HCT116 (cell line): ENCODE results near the gene SLC41A3. TPM values are rescaled to one million over a fixed set of nuclear protein-coding genes. Genes with fewer than 3 reads are reported as not detected.
A peak's percentile ranks its signal among the peaks of the same experiment; 100 is the strongest.

Experiments used
- ATAC-seq: fragments of 200-7000 bp; cut with Tn5 transposase; 2 replicates; pipeline ENCODE4 v1.9.1; 2020; ENCODE audit warnings: mild to moderate bottlenecking, moderate library complexity
- BruUV-seq: library from RNA; stranded (reverse); fragments of 400-500 nt; replicated peaks from 2 replicates; lab custom pipeline; 2021; lab: Mats Ljungman, UMichigan
- CTCF ChIA-PET: fragments of 300-600 bp; sonication (Branson Sonifier 250); formaldehyde crosslinking; loops from one replicate; lab custom pipeline; 2021; ENCODE audit warnings: antibody characterized with exemption; lab: Charles Lee
- POLR2A ChIA-PET: fragments of 300-600, 350-600 bp; sonication (Branson Sonifier 250); formaldehyde crosslinking; loops from one replicate; lab custom pipeline; 2021; ENCODE audit warnings: antibody characterized with exemption; lab: Charles Lee
- RAD21 ChIA-PET, 2 experiments: fragments of 300-600 bp; sonication (Branson Sonifier 250); formaldehyde crosslinking; loops; one replicate each; lab custom pipeline; 2023; ENCODE audit warnings: low total read pairs in 2 of 2; ENCODE audit not compliant: uncharacterized antibody in 2 of 2, unreplicated experiment in 2 of 2, low non-redundant PET in 1 of 2; lab: Charles Lee
- DNase-seq: peaks from one replicate; pipeline ENCODE4 v3.0.0-alpha.2; 2010; ENCODE audit warnings: low read depth, low spot score
- H2AFZ ChIP-seq: fragments of 200-600 bp; shearing (Covaris generic), sonication (generic); 2 replicates; pipeline ENCODE4 v1.6.1; 2017; ENCODE audit warnings: low read depth, mixed run types, mixed read lengths, antibody characterized with exemption, low read length; ENCODE audit not compliant: poor library complexity, severe bottlenecking
- H3K27ac ChIP-seq: 2 replicates; pipeline ENCODE4 v1.5.1; 2012; ENCODE audit warnings: low read depth, low read length
- H3K27me3 ChIP-seq: fragments of 200-600 bp; sonication (generic); 2 replicates; pipeline ENCODE4 v1.6.1; 2016; ENCODE audit warnings: mixed run types, low read length, mixed read lengths; ENCODE audit not compliant: insufficient read depth
- H3K36me3 ChIP-seq, 2 experiments: fragments of 200-500 bp in 1 of 2; fragments of 200-600 bp in 1 of 2; sonication (Bioruptor generic) in 1 of 2; sonication (generic) in 1 of 2; 2 replicates each; pipeline versions ENCODE4 v1.5.1 to v1.6.1; 2014 to 2016; ENCODE audit warnings: low read length in 2 of 2, inconsistent platforms in 1 of 2, mixed read lengths in 1 of 2, mixed run types in 1 of 2; ENCODE audit not compliant: insufficient read depth in 2 of 2, control insufficient read depth in 1 of 2
- H3K4me1 ChIP-seq, 2 experiments: fragments of 200-600 bp in 1 of 2; sonication (generic) in 1 of 2; 2 replicates each; pipeline versions ENCODE4 v1.5.1 to v1.6.1; 2012 to 2017; ENCODE audit warnings: low read length in 2 of 2, inconsistent platforms in 1 of 2, mild to moderate bottlenecking in 1 of 2, mixed read lengths in 1 of 2, mixed run types in 1 of 2, moderate library complexity in 1 of 2; ENCODE audit not compliant: insufficient read depth in 2 of 2, control insufficient read depth in 1 of 2
- H3K4me2 ChIP-seq: fragments of 200-600 bp; sonication (generic); 2 replicates; pipeline ENCODE4 v1.6.1; 2017; ENCODE audit warnings: mixed run types, low read length, mixed read lengths
- H3K4me3 ChIP-seq, 2 experiments: fragments of 200-600 bp in 1 of 2; sonication (generic) in 1 of 2; replicated peaks in 1 of 2; 2 replicates each; pipeline ENCODE4 v1.5.1; 2011 to 2016; ENCODE audit warnings: low read length in 2 of 2, control low read depth in 1 of 2, low read depth in 1 of 2, mild to moderate bottlenecking in 1 of 2, mixed read lengths in 1 of 2, mixed run types in 1 of 2
- H3K79me2 ChIP-seq: fragments of 200-600 bp; sonication (generic); 2 replicates; pipeline ENCODE4 v1.6.1; 2017; ENCODE audit warnings: mild to moderate bottlenecking, mixed run types, low read length, moderate library complexity, mixed read lengths; ENCODE audit not compliant: insufficient read depth
- H3K9ac ChIP-seq: fragments of 200-600 bp; sonication (generic); 2 replicates; pipeline ENCODE4 v1.6.1; 2016; ENCODE audit warnings: low read length, mixed read lengths
- H3K9me2 ChIP-seq: fragments of 200-600 bp; sonication (generic), shearing (Covaris generic); 2 replicates; pipeline ENCODE4 v1.6.1; 2017; ENCODE audit warnings: mixed run types, mild to moderate bottlenecking, moderate library complexity; ENCODE audit not compliant: insufficient read depth
- H3K9me3 ChIP-seq, 2 experiments: fragments of 200-500 bp in 1 of 2; fragments of 200-600 bp in 1 of 2; sonication (Bioruptor generic) in 1 of 2; sonication (generic) in 1 of 2; 2 replicates each; pipeline ENCODE4 v1.6.1; 2014 to 2017; ENCODE audit warnings: low read length in 2 of 2, mixed read lengths in 2 of 2, inconsistent platforms in 1 of 2, low read depth in 1 of 2, mild to moderate bottlenecking in 1 of 2, mixed run types in 1 of 2, moderate library complexity in 1 of 2; ENCODE audit not compliant: control insufficient read depth in 1 of 2, insufficient read depth in 1 of 2
- H4K20me1 ChIP-seq: fragments of 200-600 bp; sonication (generic), shearing (Covaris generic); 2 replicates; pipeline ENCODE4 v1.6.1; 2017; ENCODE audit warnings: mixed run types, mild to moderate bottlenecking, moderate library complexity; ENCODE audit not compliant: insufficient read depth
- CBX3 ChIP-seq: IDR thresholded peaks from 2 replicates; pipeline ENCODE4 v1.6.1; 2012; ENCODE audit warnings: low read depth
- CTCF ChIP-seq, 3 experiments: fragments of 200-600 bp in 1 of 3; sonication (generic) in 1 of 3; IDR thresholded peaks in 2 of 3; conservative IDR thresholded peaks in 1 of 3; 2 replicates each; pipeline ENCODE4 v1.5.1; 2012 to 2017; ENCODE audit warnings: low read depth in 2 of 3, low read length in 2 of 3, antibody characterized with exemption in 1 of 3, borderline replicate concordance in 1 of 3, control low read depth in 1 of 3, mild to moderate bottlenecking in 1 of 3, mixed read lengths in 1 of 3, mixed run types in 1 of 3, moderate library complexity in 1 of 3; ENCODE audit not compliant: insufficient read depth in 1 of 3
- JUND ChIP-seq: IDR thresholded peaks from 2 replicates; pipeline ENCODE4 v1.6.1; 2012
- POLR2A ChIP-seq: IDR thresholded peaks from 2 replicates; pipeline ENCODE4 v1.7.0; 2011; ENCODE audit warnings: borderline replicate concordance; ENCODE audit not compliant: insufficient read depth, insufficient read length; ENCODE audit errors: extremely low read depth
- SP1 ChIP-seq: IDR thresholded peaks from 2 replicates; pipeline ENCODE4 v1.6.1; 2012; ENCODE audit warnings: low read depth
- TCF7L2 ChIP-seq: IDR thresholded peaks from 2 replicates; pipeline ENCODE4 v1.7.0; 2011; ENCODE audit warnings: borderline replicate concordance, inconsistent platforms; ENCODE audit not compliant: insufficient read depth, insufficient read length; ENCODE audit errors: extremely low read depth
- YY1 ChIP-seq: IDR thresholded peaks from 2 replicates; pipeline ENCODE4 v1.6.1; 2011; ENCODE audit warnings: low read length, low read depth, moderate library complexity, mild to moderate bottlenecking; ENCODE audit not compliant: insufficient replicate concordance; ENCODE audit errors: extremely low read depth
- ZBTB33 ChIP-seq: IDR thresholded peaks from 2 replicates; pipeline ENCODE4 v1.6.1; 2011; ENCODE audit warnings: mild to moderate bottlenecking, low read length, moderate library complexity; ENCODE audit not compliant: insufficient replicate concordance; ENCODE audit errors: extremely low read depth
- intact Hi-C: fragments of 100-400 bp; cut with micrococcal nuclease; formaldehyde crosslinking; loops from 2 replicates; pipeline ENCODE4 v1.10.0; 2022
- total RNA-seq: library from RNA; stranded (reverse); gene quantifications from one replicate; pipeline ENCODE4 v1.2.1, GENCODE V29; 2021; ENCODE audit not compliant: unreplicated experiment
- TF ChIP-seq, protein P1 (sequence below): IDR thresholded peaks from 2 replicates; pipeline ENCODE4 v1.6.1; 2012
- TF ChIP-seq, protein P2 (sequence below): IDR thresholded peaks from 2 replicates; pipeline ENCODE4 v1.6.1; 2012

The SLC41A3 gene
- total RNA-seq, 1 experiment from 2014 or later = 45.9 TPM

- H3K79me2 ChIP-seq = peaks cover 6% of the 10 kb centered on the region; the same call in 1 of the 2 replicates
- no peak for ATAC-seq
- TF ChIP-seq CBX3 = peak; percentile 22; the same call in 1 of the 2 replicates
- TF ChIP-seq POLR2A = no peak
- POLR2A ChIA-PET = no interaction called here
- H2AFZ ChIP-seq = no peak overlapping the region
- RAD21 ChIA-PET = no interaction called here
- no peaks in the 10 kb centered on the region for H3K27me3 ChIP-seq
- no peak for DNase-seq
- peaks cover 4 to 18% of the 10 kb centered on the region in 2 experiments; a peak in 3 of 4 replicates for H3K4me1 ChIP-seq
- no peaks in the 10 kb centered on the region for H4K20me1 ChIP-seq
- CTCF ChIA-PET = no interaction called here
- intact Hi-C loops = no loop called here
- H3K36me3 ChIP-seq = 0 out of 4 replicates have a peak, but pooled peaks cover 0 to 4% of the 10 kb centered on the region in 2 experiments
- no peak overlapping the region for H3K4me3 ChIP-seq
- H3K9me2 ChIP-seq = no peaks in the 10 kb centered on the region
- H3K9ac ChIP-seq = no peak overlapping the region
- H3K27ac ChIP-seq = no peak overlapping the region
- BruUV-seq = no TSS peak
- H3K4me2 ChIP-seq = no peak overlapping the region
- H3K9me3 ChIP-seq = no peaks in the 10 kb centered on the region; a peak in 2 of 4 replicates
These were observed 3.7 kb upstream of the SLC41A3 start for GRCh38 chr3:126087552-126088175.

- no peak overlapping the region for H3K4me3 ChIP-seq
- H3K9me3 ChIP-seq = no peaks in the 10 kb centered on the region; a peak in 2 of 4 replicates
- ChIA-PET CTCF (no interaction called here), POLR2A (no interaction called here)
- no peaks in the 10 kb centered on the region for H3K9me2 ChIP-seq
- TF ChIP-seq CTCF (IDR thresholded peaks at IDR 0.05 in 2 of 3, conservative IDR thresholded peaks at IDR 0.05 in 1 of 3; ENCODE audit: borderline replicate concordance in 1 of 3, insufficient read depth in 1 of 3, low read depth in 2 of 3, low read length in 2 of 3) (no peak), JUND (no peak), CBX3 (no peak), POLR2A (no peak), ZBTB33 (no peak), TCF7L2 (no peak), SP1 (no peak), YY1 (no peak)
- TF ChIP-seq, protein P1, sequence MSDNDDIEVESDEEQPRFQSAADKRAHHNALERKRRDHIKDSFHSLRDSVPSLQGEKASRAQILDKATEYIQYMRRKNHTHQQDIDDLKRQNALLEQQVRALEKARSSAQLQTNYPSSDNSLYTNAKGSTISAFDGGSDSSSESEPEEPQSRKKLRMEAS = no peak
- TF ChIP-seq, protein P2, sequence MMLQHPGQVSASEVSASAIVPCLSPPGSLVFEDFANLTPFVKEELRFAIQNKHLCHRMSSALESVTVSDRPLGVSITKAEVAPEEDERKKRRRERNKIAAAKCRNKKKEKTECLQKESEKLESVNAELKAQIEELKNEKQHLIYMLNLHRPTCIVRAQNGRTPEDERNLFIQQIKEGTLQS = no peak
- TF ChIP-seq, all 23 proteins: peak for 0
- Histone ChIP-seq H3K4me1 (peaks cover 14 to 35% of the 10 kb centered on the region in 2 experiments), H3K36me3 (0 out of 4 replicates have a peak, but pooled peaks cover 0 to 4% of the 10 kb centered on the region in 2 experiments), H2AFZ (no peak overlapping the region), H3K9ac (no peak overlapping the region), H3K27me3 (no peaks in the 10 kb centered on the region), H3K79me2 (peaks cover 10% of the 10 kb centered on the region; the same call in 1 of the 2 replicates), H4K20me1 (no peaks in the 10 kb centered on the region), H3K27ac (no peak overlapping the region), H3K4me2 (no peak overlapping the region)
- RAD21 ChIA-PET = no interaction called here
- no peak for ATAC-seq
- no TSS peak for BruUV-seq
- intact Hi-C loops = no loop called here
- DNase-seq = no peak
These were observed 1.9 kb upstream of the SLC41A3 start for GRCh38 chr3:126085841-126086240.
